Measurements from ENCODE around the gene RARRES1.
"Not testable (repeated sequence)": the region's sequence is repeated elsewhere in the genome, so short reads cannot be mapped to it uniquely, and the experiment has no call there.

RARRES1 gene

GRCh38 chr3:158731486-158731885 is 771 bp downstream of the RARRES1 start:
- no peak for DNase-seq

GRCh38 chr3:158728851-158729250 is 3.4 kb downstream of the RARRES1 start:
- no peak for DNase-seq

- no peak for DNase-seq
Measured at GRCh38 chr3:158728061-158728377, 4.2 kb downstream of the RARRES1 start.

GRCh38 chr3:158727206-158728060 is 4.8 kb downstream of the RARRES1 start:
- DNase-seq: peak; percentile 66

GRCh38 chr3:158725348-158726011 is 6.8 kb downstream of the RARRES1 start:
- no peak for DNase-seq

GRCh38 chr3:158723991-158724390 is 8.3 kb downstream of the RARRES1 start:
- DNase-seq: no peak

- no peak for DNase-seq
Measured at GRCh38 chr3:158722108-158722507, 10.1 kb downstream of the RARRES1 start.

- DNase-seq: no peak
Measured at GRCh38 chr3:158718490-158719170, 13.6 kb downstream of the RARRES1 start.

GRCh38 chr3:158717576-158717975 is 14.7 kb downstream of the RARRES1 start:
- no peak for DNase-seq

- DNase-seq: no peak
Measured at GRCh38 chr3:158713094-158713499, 19.2 kb downstream of the RARRES1 start.

- no peak for DNase-seq
Measured at GRCh38 chr3:158712443-158712842, 19.8 kb downstream of the RARRES1 start.

GRCh38 chr3:158711886-158712285 is 20.4 kb downstream of the RARRES1 start:
- DNase-seq: no peak

GRCh38 chr3:158710601-158711000 is 21.7 kb downstream of the RARRES1 start:
- no peak for DNase-seq

GRCh38 chr3:158709666-158710083 is 22.6 kb downstream of the RARRES1 start:
- no peak for DNase-seq

- no peak for DNase-seq
Measured at GRCh38 chr3:158703566-158703965, 28.7 kb downstream of the RARRES1 start.

- DNase-seq: no peak
Measured at GRCh38 chr3:158702815-158703481, 29.3 kb downstream of the RARRES1 start.

GRCh38 chr3:158701420-158702065 is 30.7 kb downstream of the RARRES1 start:
- DNase-seq: no peak

- no peak for DNase-seq
Measured at GRCh38 chr3:158700559-158700958, 31.7 kb downstream of the RARRES1 start.

GRCh38 chr3:158696618-158697017 is 35.6 kb downstream of the RARRES1 start:
- no peak for DNase-seq

- not testable (repeated sequence) for DNase-seq
Measured at GRCh38 chr3:158693866-158694456, 38.3 kb downstream of the RARRES1 start.

- no peak for DNase-seq
Measured at GRCh38 chr3:158685159-158685558, 47.1 kb downstream of the RARRES1 start.

GRCh38 chr3:158683230-158683962 is 48.9 kb downstream of the RARRES1 start:
- DNase-seq: no peak

All from RPMI8226 (cell line).